Measurements from ENCODE around the gene TAS2R60.

DNA sequence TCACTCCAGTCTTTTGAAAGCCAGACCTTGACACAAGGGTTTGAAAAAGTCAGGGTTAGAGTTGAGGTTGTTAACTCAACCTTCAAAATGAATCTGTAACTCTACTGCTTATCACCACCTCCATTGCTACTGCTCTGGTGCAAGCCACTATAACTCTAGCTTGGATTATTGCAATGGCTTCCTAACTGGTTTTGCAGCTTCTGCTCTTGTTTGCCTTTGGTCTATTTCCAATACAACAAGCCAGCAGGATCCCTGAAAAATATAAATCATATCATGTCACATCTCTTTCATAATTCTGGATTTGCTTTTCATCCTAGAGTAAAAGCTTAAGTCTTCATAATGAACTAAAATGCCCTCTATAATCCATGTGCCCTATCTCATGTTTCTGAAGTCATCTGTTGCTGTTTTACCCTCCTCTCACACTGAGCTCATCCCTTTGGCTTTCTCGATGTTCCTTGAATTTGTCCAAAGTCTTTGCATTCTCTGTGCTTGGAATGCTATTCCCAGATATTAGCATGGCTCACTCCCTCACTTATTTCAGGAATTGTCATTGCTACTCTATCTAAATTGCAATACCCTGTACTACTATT is 10.9 kb downstream of the TAS2R60 start:
- TF ChIP-seq CBX5 (IDR thresholded peaks at IDR 0.05; ENCODE audit: borderline replicate concordance, low read depth) (no peak), HMG20B (CRISPR knock-in tag; IDR thresholded peaks at IDR 0.05) (no peak), MYBL2 (IDR thresholded peaks at IDR 0.05; ENCODE audit: low read depth) (no peak), MYBL2 (CRISPR knock-in tag; IDR thresholded peaks at IDR 0.05; ENCODE audit: borderline replicate concordance) (no peak), RBBP5 (IDR thresholded peaks at IDR 0.05; ENCODE audit: borderline replicate concordance, insufficient read depth, low read length, poor library complexity, severe bottlenecking) (no peak), ZNF146 (CRISPR knock-in tag; IDR thresholded peaks at IDR 0.05; ENCODE audit: unreplicated experiment) (no peak), TCF7 (IDR thresholded peaks at IDR 0.05; ENCODE audit: borderline replicate concordance) (no peak)
- TF ChIP-seq, protein P1, sequence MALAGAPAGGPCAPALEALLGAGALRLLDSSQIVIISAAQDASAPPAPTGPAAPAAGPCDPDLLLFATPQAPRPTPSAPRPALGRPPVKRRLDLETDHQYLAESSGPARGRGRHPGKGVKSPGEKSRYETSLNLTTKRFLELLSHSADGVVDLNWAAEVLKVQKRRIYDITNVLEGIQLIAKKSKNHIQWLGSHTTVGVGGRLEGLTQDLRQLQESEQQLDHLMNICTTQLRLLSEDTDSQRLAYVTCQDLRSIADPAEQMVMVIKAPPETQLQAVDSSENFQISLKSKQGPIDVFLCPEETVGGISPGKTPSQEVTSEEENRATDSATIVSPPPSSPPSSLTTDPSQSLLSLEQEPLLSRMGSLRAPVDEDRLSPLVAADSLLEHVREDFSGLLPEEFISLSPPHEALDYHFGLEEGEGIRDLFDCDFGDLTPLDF (CRISPR knock-in tag; IDR thresholded peaks at IDR 0.05), result no peak
- TF ChIP-seq, protein P2, sequence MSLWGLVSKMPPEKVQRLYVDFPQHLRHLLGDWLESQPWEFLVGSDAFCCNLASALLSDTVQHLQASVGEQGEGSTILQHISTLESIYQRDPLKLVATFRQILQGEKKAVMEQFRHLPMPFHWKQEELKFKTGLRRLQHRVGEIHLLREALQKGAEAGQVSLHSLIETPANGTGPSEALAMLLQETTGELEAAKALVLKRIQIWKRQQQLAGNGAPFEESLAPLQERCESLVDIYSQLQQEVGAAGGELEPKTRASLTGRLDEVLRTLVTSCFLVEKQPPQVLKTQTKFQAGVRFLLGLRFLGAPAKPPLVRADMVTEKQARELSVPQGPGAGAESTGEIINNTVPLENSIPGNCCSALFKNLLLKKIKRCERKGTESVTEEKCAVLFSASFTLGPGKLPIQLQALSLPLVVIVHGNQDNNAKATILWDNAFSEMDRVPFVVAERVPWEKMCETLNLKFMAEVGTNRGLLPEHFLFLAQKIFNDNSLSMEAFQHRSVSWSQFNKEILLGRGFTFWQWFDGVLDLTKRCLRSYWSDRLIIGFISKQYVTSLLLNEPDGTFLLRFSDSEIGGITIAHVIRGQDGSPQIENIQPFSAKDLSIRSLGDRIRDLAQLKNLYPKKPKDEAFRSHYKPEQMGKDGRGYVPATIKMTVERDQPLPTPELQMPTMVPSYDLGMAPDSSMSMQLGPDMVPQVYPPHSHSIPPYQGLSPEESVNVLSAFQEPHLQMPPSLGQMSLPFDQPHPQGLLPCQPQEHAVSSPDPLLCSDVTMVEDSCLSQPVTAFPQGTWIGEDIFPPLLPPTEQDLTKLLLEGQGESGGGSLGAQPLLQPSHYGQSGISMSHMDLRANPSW (CRISPR knock-in tag; IDR thresholded peaks at IDR 0.05), result no peak
